HT-29 (cell line): ENCODE data around the gene SLC66A1. TPM values are rescaled to one million over a fixed set of nuclear protein-coding genes. Genes with fewer than 3 reads are reported as not detected.

Experiments
- DNase-seq: peaks from one replicate; pipeline ENCODE4 v3.0.0-alpha.2; 2015; ENCODE audit warnings: low spot score
- total RNA-seq: library from RNA; depleted of rRNA; stranded (reverse); fragments of >200 nt; shearing (Covaris generic); gene quantifications from 2 replicates; pipeline ENCODE4 v1.2.3, GENCODE V29; 2014

Gene SLC66A1
- total RNA-seq, 1 experiment from 2014 or later, result 27.9 TPM

DNA sequence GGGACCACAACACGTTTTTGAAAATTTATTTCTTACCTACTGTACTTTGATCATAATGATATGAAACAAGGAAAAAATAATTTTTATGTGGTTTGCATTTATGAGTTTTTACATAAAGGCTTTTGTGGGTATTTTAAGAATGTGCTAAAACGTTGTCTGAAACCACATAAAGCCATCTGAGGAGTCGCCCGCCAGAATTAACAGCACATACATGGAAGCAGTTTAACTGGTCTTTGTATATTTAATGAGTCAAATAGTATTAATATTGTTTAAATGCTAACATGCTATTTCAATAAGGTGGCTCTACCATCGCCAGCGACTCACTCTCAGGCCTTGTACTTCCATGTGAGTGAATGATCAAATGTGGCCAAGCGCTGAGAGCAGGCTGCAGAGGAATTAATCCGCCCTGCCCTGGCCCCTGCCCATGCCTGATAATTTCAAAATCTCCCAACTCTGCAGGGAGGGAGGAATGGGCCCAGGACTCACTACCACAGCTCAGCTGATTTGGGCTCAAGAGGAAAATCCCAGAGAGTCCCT is 49.6 kb downstream of the SLC66A1 start:
- DNase-seq, result peak; percentile 44

DNA sequence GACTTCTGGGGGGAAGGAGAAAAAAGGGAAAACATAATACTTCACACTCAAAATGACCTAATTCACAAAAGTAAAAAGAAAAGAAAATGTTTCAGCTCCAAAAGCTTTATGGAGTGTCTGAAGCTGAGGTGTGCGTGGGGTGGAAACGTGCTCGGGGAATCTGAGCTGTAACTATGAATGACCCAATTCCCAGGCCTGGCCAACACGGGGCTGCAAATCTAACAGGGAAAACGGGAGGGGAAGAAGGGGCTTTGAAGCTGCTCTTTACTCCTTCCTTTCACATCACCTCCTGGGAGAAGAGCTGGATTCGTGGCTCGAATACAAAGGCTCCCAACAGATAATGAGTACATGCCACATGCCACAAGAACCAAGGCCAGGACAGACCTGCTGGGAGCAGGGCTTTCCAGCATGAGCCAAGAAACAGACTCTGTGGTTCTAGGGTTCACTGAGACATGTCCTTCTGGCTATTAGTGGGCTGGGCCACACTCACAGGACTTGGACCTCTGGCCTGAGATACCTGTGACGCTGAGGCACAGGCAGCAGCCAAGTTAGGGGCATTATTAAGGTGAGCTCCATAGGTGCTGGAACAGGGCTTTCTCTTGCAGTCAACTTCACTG is 51.5 kb downstream of the SLC66A1 start:
- no peak for DNase-seq

DNA sequence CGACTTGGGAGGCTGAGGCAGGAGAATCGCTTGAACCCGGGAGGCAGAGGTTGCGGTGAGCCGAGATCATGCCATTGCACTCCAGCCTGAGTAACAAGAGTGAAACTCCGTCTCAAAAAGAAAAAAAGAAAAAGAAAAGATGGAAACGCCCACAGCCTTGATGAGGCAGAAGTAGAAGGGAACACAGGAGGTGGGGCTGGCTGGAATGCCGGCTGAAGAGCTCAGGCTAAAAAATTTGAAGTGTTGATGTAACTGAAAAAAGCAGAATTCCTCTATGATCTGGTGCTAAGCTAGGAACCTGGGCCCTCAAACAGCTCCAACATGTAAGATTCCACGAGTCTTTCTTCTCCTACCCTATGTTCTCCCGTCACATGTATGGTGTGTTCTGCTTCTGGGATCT is 53.6 kb downstream of the SLC66A1 start:
- no peak for DNase-seq

DNA sequence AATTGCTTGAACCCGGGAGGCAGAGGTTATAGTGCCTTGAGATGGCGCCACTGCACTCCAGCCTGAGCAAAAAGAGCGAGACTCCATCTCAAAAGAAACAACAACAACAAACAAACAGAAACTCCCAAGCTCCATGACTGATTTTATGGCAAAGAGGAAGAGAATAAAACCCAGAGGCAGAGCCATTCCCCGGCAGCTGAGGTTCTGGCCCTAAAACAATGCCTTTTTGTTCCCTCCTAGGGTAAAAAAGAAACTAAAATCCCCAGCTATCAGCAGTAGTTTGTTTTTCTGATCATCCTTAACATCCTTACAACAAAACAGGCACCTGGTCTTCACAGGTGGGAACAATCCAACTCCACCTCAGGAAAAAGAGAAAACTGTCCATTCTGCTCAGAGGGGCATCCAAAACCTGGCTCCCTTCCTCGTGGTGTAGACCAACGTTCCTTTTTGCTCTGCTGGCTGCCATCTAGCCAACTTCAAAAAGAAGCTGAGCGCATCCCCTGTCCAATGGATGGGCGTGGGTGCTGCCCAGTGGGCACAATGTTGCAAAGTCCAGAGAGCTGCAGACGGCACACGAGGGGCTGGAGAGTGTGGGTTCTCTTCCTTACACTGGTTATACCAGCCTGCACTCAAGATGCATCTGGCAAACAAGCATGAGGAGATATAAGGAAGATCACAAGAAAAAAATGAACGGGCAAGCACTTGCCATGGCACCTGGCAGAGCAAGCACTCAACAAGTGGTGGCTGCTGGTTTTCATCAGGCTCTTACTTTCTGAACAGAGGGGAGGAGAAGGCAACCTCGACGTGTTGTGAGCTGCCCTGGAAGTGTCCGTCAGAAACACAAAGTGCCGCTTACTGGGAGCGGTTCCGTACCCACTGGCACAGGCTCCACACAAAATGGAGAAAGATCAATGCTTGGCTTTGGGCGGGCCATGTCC is 54.7 kb downstream of the SLC66A1 start:
- DNase-seq, result no peak

DNA sequence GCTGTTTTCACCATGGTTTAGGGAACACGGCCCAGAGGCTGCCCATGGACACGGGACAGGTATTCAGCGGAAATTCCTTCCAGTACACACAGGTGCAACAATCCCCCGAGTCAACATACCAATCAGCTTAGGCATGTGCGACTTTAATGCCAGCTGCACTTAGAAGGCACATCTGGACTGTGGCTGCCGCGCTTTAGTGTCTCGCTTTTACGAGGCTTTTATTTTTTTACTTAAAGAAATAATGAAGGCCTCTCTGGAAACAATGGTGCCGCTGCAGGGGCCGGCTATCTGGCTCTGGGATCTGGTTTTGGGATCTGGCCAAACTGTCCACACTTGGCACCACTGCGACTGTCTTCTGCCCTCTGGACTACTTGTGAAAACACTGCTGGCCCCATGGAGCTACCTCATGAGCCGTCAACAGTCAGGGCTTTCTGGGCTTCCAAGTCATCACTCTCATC is 55.5 kb downstream of the SLC66A1 start:
- peak; percentile 29 for DNase-seq

DNA sequence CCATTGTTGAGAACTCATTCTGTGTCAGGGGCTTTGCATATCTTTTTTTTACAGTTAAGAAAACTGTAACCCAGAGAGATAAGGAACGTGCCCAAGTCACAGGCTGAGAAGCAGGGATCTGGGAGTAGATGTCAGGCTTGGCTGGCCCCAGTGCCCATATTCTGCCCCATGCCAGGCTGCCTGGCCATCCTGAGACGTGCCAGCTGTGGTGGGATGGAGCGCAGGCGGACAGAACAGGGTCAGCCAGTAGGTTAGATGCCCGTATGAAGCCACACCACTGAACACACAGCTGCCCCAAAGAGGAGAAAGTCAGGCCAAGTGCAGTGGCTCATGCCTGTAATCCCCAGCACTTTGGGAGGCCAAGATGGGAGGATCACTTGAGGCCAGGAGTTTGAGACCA is 55.9 kb downstream of the SLC66A1 start:
- DNase-seq, result no peak

DNA sequence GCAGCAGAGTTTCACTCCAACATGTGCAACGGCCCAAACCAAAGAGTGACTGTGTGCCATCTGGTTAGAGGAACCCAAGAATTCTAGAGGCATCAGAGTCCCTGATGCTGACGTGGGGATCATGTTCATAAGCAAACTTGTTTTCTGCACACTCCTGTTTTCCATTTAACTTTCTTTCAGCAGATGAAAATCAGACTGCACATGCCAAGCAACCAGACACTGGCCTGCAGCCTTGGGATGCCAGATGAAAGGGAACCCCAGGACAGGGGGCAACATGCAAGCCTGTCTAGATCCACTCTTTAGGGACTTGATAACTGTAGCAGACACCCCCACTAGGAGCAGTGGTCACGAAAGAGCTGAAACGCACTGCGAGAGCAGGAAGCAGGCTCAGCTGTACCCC is 56.8 kb downstream of the SLC66A1 start:
- no peak for DNase-seq

DNA sequence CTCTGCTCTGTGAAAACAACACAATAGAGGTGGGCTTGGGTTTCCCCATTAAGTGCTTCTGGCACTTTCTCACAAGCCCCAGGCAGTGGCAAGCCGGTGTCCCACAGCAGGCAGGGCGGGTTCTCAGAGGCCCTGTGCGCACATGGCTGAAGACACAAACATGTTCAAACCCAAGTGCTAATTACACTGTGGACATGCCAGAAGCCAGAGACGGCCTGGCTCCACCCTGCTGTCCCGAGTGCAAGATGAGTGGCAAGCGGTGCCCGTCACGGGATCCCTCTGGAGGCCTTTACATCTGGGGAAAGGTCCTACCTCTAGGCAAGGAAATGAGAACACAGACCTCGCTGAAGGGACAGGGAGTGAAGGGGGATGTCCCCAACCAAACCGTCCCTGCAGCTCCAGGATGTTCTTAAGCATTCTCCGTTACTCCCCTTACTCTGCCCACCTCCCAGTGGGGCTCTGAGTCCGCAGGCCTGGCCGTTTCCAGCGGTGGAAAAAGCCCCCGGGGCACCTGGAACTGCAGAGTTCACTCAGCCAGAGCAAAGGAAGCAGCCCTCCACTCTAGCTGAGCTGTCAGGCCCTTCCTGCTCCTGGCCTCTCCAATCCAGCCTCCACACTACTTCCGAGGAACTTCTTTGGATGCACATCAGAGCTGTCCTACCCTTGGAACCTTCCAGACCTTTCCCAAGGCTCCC is 57.4 kb downstream of the SLC66A1 start:
- no peak for DNase-seq

DNA sequence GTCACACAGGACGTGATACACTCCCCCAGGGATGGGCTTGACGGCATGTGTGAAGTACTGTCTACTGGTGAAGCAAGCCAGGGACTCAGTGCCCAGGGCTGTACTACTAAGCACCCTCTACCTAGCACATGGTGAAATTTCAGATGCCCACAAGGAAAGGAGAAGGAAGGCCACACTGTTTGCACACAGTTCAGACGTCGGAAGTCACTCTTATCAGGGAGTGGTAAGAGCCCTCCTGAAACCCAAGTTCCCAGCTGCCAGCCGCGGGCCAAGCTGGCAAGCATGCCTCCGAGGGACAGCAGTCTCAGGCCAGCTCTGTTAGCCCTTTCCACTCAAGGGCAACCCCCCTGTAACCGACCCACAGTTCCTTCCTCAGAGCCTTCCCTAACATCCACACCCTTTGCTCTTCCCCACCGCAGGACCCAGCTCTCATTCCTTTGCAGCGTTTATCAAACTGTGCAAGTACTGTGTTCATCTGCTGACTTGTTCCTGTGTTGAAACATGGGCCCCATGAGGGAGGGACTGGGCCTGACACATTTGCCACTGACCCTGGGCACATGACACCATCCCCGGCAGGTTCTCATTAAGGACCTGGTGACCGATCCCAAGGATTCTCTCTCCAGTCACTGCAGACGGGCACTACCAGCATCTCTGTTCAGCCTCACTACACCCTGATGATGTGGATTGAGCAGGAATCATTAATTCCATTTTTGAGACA is 58.5 kb downstream of the SLC66A1 start:
- no peak for DNase-seq

DNA sequence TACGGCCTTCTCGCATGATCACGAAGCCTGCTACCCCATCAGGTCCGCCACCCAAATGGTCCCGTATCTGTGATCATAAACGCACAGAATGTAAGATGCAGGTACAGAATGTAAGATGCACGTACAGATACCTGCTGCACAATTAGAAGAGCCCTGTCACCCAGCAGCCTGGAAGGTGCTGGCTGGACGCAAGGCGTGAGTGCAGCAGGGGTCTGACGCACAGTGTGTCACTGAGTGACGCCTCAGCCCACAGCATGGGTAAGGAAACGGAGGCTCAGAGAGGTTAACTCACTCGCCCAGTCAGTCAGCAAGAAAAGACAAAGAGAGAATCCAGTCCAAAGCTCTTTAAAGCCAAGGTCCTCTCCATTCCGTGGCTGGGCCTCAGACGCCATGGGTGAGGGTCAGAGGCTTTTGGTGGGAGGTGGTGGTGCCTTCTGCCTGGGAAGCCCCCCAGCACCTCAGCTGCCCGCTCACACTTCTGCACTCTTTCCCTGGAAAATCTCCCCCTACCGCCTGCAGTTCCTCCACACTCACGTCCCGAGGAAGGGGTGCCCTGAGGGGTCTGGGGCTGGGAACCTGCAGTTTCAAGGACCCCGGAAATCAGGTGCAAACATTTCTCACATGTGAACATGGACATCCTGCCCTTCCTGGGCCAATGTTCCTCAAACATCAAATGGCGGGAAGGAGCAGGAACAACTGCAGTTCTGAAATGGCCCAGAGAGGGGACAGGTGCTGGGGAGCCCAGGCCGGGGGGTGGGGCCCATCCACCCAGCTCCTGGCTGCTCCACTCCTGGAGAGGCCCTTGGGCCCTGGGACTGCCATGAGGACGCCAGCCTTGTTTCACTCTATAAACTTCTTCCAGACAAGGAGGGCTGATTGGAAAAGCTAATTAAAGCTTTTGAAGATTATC is 59.4 kb downstream of the SLC66A1 start:
- DNase-seq, result no peak

DNA sequence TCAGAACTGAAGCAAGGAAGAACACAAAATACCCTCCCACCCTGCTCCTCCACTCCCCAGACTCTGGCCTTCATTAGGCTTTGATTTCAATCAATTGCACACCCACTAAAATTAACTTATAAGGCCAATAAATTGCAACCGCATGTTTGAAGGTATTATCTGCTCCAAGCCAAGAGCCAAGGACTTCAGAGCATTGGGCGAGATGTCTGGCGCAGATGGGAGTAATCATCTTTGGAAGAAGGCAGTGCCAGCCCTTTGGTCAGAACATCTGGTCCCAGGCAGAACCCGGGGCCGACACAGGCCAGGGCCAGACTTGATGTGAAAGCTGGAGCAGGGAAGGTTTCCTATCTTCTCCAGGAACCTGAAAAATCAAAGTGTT is 60.0 kb downstream of the SLC66A1 start:
- DNase-seq, result no peak

DNA sequence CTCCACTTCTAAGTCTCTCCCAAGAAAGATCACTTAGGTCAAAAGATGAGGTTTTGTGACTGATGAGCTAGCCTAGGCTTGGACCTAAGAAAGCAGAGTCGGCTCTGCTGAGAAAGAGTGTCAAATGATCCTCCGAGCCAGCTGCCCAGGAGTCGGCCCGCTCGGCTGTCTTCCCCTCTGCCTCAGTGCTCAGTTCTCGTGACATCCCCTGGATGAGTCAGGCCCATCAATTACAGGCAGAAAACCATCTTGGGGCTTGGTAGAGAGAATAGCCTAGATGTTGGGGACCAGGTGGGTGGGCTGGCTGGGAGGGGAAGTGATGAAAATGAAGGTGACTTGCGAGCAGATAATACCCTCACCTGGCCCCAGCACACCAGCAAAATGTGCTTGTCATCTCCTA is 60.5 kb downstream of the SLC66A1 start:
- no peak for DNase-seq

DNA sequence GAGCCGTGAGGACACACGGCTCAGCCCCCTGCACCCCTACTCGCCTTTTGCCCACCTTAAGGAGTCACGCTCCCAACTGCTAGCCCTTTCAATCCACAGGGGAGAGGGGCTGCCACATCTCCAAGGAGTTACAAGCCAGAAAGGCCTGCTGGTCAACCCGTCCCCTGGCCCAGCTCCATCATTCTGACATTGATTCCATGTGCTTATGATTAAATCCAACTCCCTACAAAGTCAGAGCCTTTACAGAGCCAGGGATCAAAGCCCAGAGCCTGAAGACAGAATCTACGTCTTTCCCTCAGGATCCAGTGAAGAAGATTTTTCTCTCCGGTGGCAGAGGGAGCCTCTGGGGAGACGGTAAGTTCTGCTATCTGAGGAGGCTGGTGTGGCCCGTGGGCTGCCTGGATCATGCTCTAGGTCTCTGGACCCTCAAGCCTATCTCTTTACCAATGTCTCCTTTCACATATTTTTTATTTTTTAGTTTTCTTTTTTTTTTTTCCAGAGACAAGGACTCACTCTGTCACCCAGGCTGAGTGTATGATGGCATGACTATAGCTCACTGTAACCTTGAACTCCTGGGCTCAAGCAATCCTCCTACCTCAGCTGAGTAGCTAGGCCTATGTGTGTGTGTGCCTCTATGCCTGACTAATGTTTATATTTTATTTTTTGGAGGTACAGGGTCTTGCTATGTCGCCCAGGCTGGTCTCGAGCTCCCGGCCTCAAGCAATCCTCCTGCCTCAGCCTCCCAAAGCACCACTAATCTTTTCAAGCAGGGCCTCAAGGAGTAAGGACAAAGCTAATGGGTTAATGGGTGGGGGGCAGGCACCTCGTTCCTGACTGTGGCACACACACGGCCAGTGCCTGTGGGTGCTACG is 61.3 kb downstream of the SLC66A1 start:
- DNase-seq, result no peak

DNA sequence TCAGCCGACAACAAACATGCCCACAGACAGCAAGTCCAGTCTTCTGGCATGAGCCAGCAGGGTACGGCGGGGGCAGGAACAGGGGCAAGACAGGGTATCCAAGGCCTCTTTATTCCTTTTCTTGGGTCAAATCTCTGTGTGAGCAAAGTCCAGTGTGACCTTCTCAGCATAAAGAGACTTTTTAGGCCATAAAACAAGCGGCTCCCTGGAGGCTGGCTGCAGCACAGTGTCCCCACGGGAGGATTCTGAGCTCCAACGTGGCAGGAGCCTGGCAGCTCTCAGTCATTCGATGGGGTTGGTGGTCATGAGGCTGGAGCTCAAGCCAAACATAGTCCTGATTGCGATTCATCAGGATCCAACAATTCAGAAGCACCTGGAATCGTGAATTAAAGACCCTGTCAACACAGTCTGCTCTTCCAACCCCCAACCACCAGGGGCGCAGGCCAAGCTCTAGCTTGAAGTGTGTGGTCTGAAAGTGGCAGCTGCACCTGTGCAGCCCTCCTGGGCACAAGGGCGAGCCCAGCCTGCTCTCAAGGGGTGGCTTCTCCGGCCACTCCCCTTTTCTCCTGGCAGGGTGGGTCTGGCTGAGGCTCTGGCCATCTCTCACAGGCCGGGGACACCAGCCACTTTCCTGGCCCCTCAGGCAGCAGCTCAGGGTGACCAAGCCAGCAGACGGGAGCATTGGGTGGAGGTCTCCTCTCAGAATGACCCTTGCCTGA is 62.1 kb downstream of the SLC66A1 start:
- DNase-seq, result no peak

DNA sequence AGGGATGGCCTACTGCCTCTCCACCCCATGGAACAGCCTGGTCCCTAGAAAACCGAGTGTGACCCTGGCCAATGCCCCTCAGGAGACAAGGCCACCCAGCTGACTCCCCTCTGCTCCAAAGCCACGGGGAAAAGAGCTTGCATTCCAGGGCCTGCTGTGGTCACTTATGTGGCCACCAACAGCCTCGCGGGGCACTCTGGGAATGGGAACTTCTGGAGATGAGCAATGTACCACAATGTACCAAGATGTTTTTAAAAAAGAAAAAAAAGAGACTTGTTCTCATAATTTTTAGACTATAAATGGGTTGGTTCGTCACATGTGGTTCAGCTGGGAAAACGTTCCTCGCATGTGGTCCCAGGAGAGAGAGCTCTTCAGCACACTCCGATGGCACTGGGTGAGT is 62.8 kb downstream of the SLC66A1 start:
- no peak for DNase-seq

DNA sequence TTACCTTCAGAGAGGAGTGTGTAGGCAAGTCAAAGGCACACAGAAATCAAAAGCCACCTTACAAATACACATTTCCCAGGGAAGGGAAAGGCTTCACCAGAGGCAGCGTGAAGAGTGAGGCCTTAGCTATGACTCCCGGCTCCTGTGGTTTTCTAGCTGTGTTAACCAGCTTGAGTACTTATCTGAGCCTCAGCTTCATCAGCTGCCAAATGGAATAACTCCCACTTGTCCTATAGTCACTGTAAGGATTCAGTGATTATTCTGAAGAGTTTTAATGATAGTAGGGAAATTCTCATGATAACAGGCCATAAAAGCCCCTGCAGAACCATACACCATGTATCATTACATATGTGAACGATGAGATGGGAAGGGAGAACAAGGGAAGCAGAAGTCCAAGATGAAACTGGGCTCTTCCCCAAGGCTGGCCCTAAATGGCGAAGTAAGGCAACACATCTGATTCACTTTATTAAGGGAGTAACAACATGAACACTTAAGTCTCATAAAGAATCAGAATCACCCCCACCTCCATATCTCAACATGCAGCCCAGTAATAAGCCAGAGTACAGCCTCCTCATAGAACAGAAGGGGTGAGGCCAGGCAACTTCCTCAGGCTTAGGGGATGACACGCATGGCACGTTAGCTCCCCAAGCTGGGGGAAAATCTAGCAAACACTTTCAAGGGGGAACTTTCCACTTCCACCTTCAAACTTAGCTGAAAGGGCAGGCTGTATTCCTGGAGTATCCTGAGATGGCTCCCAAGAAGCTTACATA is 63.7 kb downstream of the SLC66A1 start:
- no peak for DNase-seq

DNA sequence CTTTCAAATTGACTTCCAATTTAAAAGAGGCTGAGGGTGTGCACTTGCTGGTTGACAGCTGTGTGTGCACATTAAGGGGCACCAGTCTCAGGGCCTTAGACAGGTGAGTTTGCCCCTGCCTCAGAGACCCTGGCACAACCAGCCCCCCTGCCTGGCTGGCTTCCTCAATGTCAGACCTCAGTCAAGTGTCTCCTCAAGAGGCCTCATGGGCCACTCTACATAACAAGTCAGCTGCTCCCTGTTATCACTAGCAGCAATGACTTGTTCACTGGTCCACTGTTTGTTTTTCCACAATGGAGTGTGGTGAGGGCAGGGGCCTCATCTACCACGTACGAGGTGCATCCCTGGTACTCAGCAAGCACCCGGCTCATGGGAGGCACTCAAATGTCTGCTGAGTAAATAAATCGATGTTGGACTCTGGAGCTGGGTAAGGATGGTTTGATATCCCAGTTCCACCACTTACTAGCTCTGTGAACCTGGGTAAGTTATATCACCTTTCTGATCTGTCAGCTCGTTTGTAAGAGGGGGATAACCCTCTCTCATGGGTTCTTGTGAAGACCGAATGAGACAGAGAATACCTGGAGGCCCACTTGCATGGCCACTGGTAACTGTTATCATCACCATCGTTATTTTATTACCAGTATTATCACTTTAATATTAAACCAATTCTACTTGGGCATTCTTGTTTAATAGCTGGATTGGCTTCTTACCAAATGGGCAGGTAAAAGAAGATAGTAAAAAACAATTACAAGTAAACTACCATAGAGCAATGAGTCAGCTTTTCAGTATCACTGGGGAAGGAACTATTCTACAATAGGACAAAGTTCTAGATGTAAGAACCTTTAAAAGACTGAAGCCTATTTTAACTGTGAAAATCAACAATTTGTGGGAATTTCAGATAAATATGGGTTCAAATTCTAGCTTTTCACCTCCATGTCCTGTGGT is 64.6 kb downstream of the SLC66A1 start:
- no peak for DNase-seq
